Right cardiac atrium (tissue), 5 donors: ENCODE measurements around the gene CHRNA9. TPM values are rescaled to one million over a fixed set of nuclear protein-coding genes. Genes with fewer than 3 reads are reported as not detected.
A peak's percentile ranks its signal among the peaks of the same experiment; 100 is the strongest.
"Not testable (repeated sequence)": the region's sequence is repeated elsewhere in the genome, so short reads cannot be mapped to it uniquely, and the experiment has no call there.

Experiments used
- ATAC-seq, 2 donors: fragments of 200-7000 bp; cut with Tn5 transposase; one replicate each; pipeline versions ENCODE4 v1.8.0 to v1.9.1; 2020; ENCODE audit warnings: moderate library complexity in 2 of 2, mild to moderate bottlenecking in 1 of 2
- DNase-seq, 3 donors: peaks; one replicate each; pipeline ENCODE4 v3.0.0-alpha.2; 2020
- H3K27ac ChIP-seq: one replicate; pipeline ENCODE4 v1.5.1; 2013; ENCODE audit warnings: mild to moderate bottlenecking, low read length, control low read depth, moderate library complexity
- H3K27me3 ChIP-seq: one replicate; pipeline ENCODE4 v1.6.1; 2013; ENCODE audit not compliant: control insufficient read depth, insufficient read depth
- H3K4me1 ChIP-seq: one replicate; pipeline ENCODE4 v1.6.1; 2013; ENCODE audit warnings: low read length; ENCODE audit not compliant: control insufficient read depth, insufficient read depth
- H3K4me3 ChIP-seq: one replicate; pipeline ENCODE4 v1.5.1; 2013; ENCODE audit warnings: low read length, control low read depth
- H3K9me3 ChIP-seq: one replicate; pipeline ENCODE4 v1.6.1; 2013; ENCODE audit warnings: low read length; ENCODE audit not compliant: control insufficient read depth
- WGBS: extraction: QIAGEN DNeasy Blood & Tissue Kit; methylation state at CpG from one replicate; pipeline ENCODE4 v1.1.7; 2013; 5-methylcytosine and 5-hydroxymethylcytosine counted together
- intact Hi-C, 4 donors: fragments of 100-400 bp; cut with DNase I; formaldehyde crosslinking; loops; one replicate each; pipeline versions ENCODE4 v1.11.0 to v1.14.0; 2022 to 2023
- polyA plus RNA-seq: library from polyadenylated mRNA; stranded (reverse); fragments of 200-250 nt; gene quantifications from one replicate; pipeline ENCODE4 v1.2.3, GENCODE V29; 2013
- total RNA-seq, 4 donors: library from RNA; stranded (reverse); fragmentation: NEBNext Ultra II Directional; extraction: Animal tissue kit (Norgen Biotek cat#: 25700); gene quantifications; one replicate each; pipeline ENCODE4 v1.2.1, GENCODE V29; 2021
- donor health status: healthy with polysubstance abuse.
- donor health status: DM: no; HTN: yes; CAD: no.
- donor health status: DM: no; HTN: no; CAD: no.
- donor health status: DM: no; HTN: yes; CAD: no; lungs with severe emphysema.
- donor health status: DM: yes; HTN: yes; CAD: no.

The CHRNA9 gene
- total and polyA plus RNA-seq, 5 donors: not detected

GRCh38 chr4:40392241-40392640 is 57.1 kb downstream of the CHRNA9 start:
- H3K4me3 ChIP-seq, H3K4me1 ChIP-seq, ATAC-seq, H3K9me3 ChIP-seq, intact Hi-C loops, H3K27me3 ChIP-seq, DNase-seq, H3K27ac ChIP-seq: not testable (repeated sequence)
- WGBS: 91% methylated on average over 9 of the region's 9 CpGs

- WGBS: 36% methylated on average over 6 of the region's 6 CpGs
- intact Hi-C loops: no loop called here
- Histone ChIP-seq H3K27me3 (no peaks in the 10 kb centered on the region), H3K4me3 (no peak overlapping the region), H3K4me1 (no peaks in the 10 kb centered on the region), H3K27ac (no peak overlapping the region), H3K9me3 (no peaks in the 10 kb centered on the region)
- DNase-seq: no peak
- ATAC-seq: peak in 1 of 2 donors; percentile 62
Measured at GRCh38 chr4:40394236-40394635, 59.1 kb downstream of the CHRNA9 start.

GRCh38 chr4:40395166-40395900 is 60.2 kb downstream of the CHRNA9 start:
- ATAC-seq: no peak
- Histone ChIP-seq H3K9me3 (no peaks in the 10 kb centered on the region), H3K4me3 (no peak overlapping the region), H3K27ac (no peak overlapping the region), H3K27me3 (no peaks in the 10 kb centered on the region), H3K4me1 (no peaks in the 10 kb centered on the region)
- no peak for DNase-seq
- intact Hi-C loops: no loop called here
- 46% methylated on average over 4 of the region's 4 CpGs for WGBS

- intact Hi-C loops: no loop called here
- Histone ChIP-seq H3K4me3 (no peak overlapping the region), H3K4me1 (no peaks in the 10 kb centered on the region), H3K9me3 (no peaks in the 10 kb centered on the region), H3K27me3 (no peaks in the 10 kb centered on the region), H3K27ac (no peak overlapping the region)
- 47% methylated on average over 7 of the region's 7 CpGs for WGBS
- DNase-seq: peak; percentile 51 to 79 (median 67)
- peak; percentile 76 to 79 for ATAC-seq
Measured at GRCh38 chr4:40395908-40396793, 61.0 kb downstream of the CHRNA9 start.

- intact Hi-C loops: no loop called here
- Histone ChIP-seq H3K27ac (no peak overlapping the region), H3K4me3 (no peak overlapping the region), H3K4me1 (no peaks in the 10 kb centered on the region), H3K9me3 (no peaks in the 10 kb centered on the region), H3K27me3 (no peaks in the 10 kb centered on the region)
- DNase-seq (no peak), ATAC-seq (no peak)
- WGBS: 53% methylated on average over 3 of the region's 3 CpGs
Measured at GRCh38 chr4:40399578-40399977, 64.4 kb downstream of the CHRNA9 start.

GRCh38 chr4:40401096-40401495 is 66.0 kb downstream of the CHRNA9 start:
- WGBS: 96% methylated on average over 6 of the region's 6 CpGs
- H3K27ac ChIP-seq: no peak overlapping the region
- DNase-seq: no peak
- no peaks in the 10 kb centered on the region for H3K27me3 ChIP-seq
- no peaks in the 10 kb centered on the region for H3K9me3 ChIP-seq
- H3K4me1 ChIP-seq: no peaks in the 10 kb centered on the region
- no peak for ATAC-seq
- H3K4me3 ChIP-seq: no peak overlapping the region
- intact Hi-C loops: no loop called here

- H3K9me3 ChIP-seq: no peaks in the 10 kb centered on the region
- no peak overlapping the region for H3K27ac ChIP-seq
- DNase-seq (no peak), ATAC-seq (no peak)
- 55% methylated on average over 8 of the region's 8 CpGs for WGBS
- intact Hi-C loops: no loop called here
- H3K4me1 ChIP-seq: no peaks in the 10 kb centered on the region
- H3K4me3 ChIP-seq: no peak overlapping the region
- no peaks in the 10 kb centered on the region for H3K27me3 ChIP-seq
Measured at GRCh38 chr4:40401631-40402030, 66.5 kb downstream of the CHRNA9 start.

- intact Hi-C loops: no loop called here
- H3K27ac ChIP-seq: no peak overlapping the region
- ATAC-seq (no peak), DNase-seq (no peak)
- no peaks in the 10 kb centered on the region for H3K27me3 ChIP-seq
- no peak overlapping the region for H3K4me3 ChIP-seq
- WGBS: 90% methylated on average over 1 of the region's 1 CpG
- H3K9me3 ChIP-seq: no peaks in the 10 kb centered on the region
- H3K4me1 ChIP-seq: no peaks in the 10 kb centered on the region
Measured at GRCh38 chr4:40402556-40402955, 67.4 kb downstream of the CHRNA9 start.

- 84% methylated on average over 5 of the region's 5 CpGs for WGBS
- H3K4me1 ChIP-seq: no peaks in the 10 kb centered on the region
- no peak overlapping the region for H3K4me3 ChIP-seq
- no peak for DNase-seq
- intact Hi-C loops: no loop called here
- no peak for ATAC-seq
- H3K9me3 ChIP-seq: no peaks in the 10 kb centered on the region
- no peak overlapping the region for H3K27ac ChIP-seq
- no peaks in the 10 kb centered on the region for H3K27me3 ChIP-seq
Measured at GRCh38 chr4:40403081-40403480, 67.9 kb downstream of the CHRNA9 start.
